Uterus (tissue), 2 donors: ENCODE data around the gene ZSWIM5.

Source experiments
- CTCF ChIP-seq, 4 experiments: fragments of 200-600 bp in 2 of 4; fragments of 450-650 bp in 2 of 4; sonication (generic) in 2 of 4; IDR thresholded peaks; one replicate each; pipeline ENCODE4 v1.5.1; 2016 to 2019; ENCODE audit warnings: antibody characterized with exemption in 4 of 4, mild to moderate bottlenecking in 2 of 4, moderate library complexity in 1 of 4
- POLR2A ChIP-seq, 2 donors: fragments of 450-650 bp; IDR thresholded peaks; one replicate each; pipeline ENCODE4 v1.6.1; 2016; ENCODE audit warnings: antibody characterized with exemption in 2 of 2, mild to moderate bottlenecking in 1 of 2, moderate library complexity in 1 of 2

GRCh38 chr1:45012639-45013278 lies 193.6 kb downstream of the ZSWIM5 start:
- TF ChIP-seq POLR2A (IDR thresholded peaks at IDR 0.05), result no peak
- no peak for TF ChIP-seq CTCF (IDR thresholded peaks at IDR 0.05)
